HepG2 (cell line): ENCODE data around the gene NME7. TPM values are rescaled to one million over a fixed set of nuclear protein-coding genes. Genes with fewer than 3 reads are reported as not detected.

Experiments
- EHMT2 ChIP-seq: fragments of 200-600 bp; sonication (generic); IDR thresholded peaks from 2 replicates; pipeline ENCODE4 v1.7.0; 2017; ENCODE audit warnings: antibody characterized with exemption, low read depth, low read length, borderline replicate concordance
- ELK4 ChIP-seq: sonication (generic); formaldehyde crosslinking; IDR thresholded peaks from 2 replicates; pipeline ENCODE4 v1.9.0; 2021; ENCODE audit warnings: missing genetic modification reagents, borderline replicate concordance
- ETS1 ChIP-seq: sonication (generic); formaldehyde crosslinking; IDR thresholded peaks from 2 replicates; pipeline ENCODE4 v1.4.0; 2020; ENCODE audit warnings: missing genetic modification reagents
- LCORL ChIP-seq, 2 experiments: fragments of 450-650 bp in 1 of 2; sonication (generic) in 1 of 2; formaldehyde crosslinking in 1 of 2; IDR thresholded peaks; 2 replicates each; pipeline versions ENCODE4 v1.5.0 to v1.6.1; 2017 to 2020; ENCODE audit warnings: antibody characterized with exemption in 1 of 2, missing genetic modification reagents in 1 of 2
- MEIS1 ChIP-seq: sonication (generic); formaldehyde crosslinking; IDR thresholded peaks from 2 replicates; pipeline ENCODE4 v1.9.0; 2021; ENCODE audit warnings: mild to moderate bottlenecking, missing genetic modification reagents, moderate library complexity, borderline replicate concordance
- MXD4 ChIP-seq: IDR thresholded peaks from 2 replicates; pipeline ENCODE4 v1.6.1; 2016; ENCODE audit warnings: mild to moderate bottlenecking, missing biosample characterization, missing genetic modification reagents
- PAX8 ChIP-seq: sonication (generic); formaldehyde crosslinking; IDR thresholded peaks from 2 replicates; pipeline ENCODE4 v1.8.0; 2022; ENCODE audit warnings: mild to moderate bottlenecking, missing genetic modification reagents, borderline replicate concordance
- ZNF18 ChIP-seq: sonication (generic); formaldehyde crosslinking; IDR thresholded peaks from 2 replicates; pipeline ENCODE4 v1.8.0; 2022; ENCODE audit warnings: mild to moderate bottlenecking, missing genetic modification reagents; ENCODE audit not compliant: insufficient replicate concordance
- ZNF354B ChIP-seq: sonication (generic); formaldehyde crosslinking; IDR thresholded peaks from 2 replicates; pipeline ENCODE4 v1.8.0; 2022; ENCODE audit warnings: mild to moderate bottlenecking, missing genetic modification reagents
- ZNF468 ChIP-seq: sonication (generic); formaldehyde crosslinking; IDR thresholded peaks from 2 replicates; pipeline ENCODE4 v1.8.0; 2022; ENCODE audit warnings: mild to moderate bottlenecking, moderate library complexity, missing genetic modification reagents
- ZNF646 ChIP-seq: sonication (generic); formaldehyde crosslinking; IDR thresholded peaks from 2 replicates; pipeline ENCODE4 v1.9.0; 2021; ENCODE audit warnings: mild to moderate bottlenecking, missing genetic modification reagents
- ZSCAN20 ChIP-seq: sonication (generic); formaldehyde crosslinking; IDR thresholded peaks from 2 replicates; pipeline ENCODE4 v1.4.0; 2020; ENCODE audit warnings: missing genetic modification reagents, mild to moderate bottlenecking, borderline replicate concordance
- polyA plus RNA-seq, 8 experiments: library from polyadenylated mRNA; depleted of rRNA in 3 of 8; stranded (reverse) in 7 of 8; unstranded in 1 of 8; fragments of >200 nt; fragmentation: Illumina TruSeq in 4 of 8; extraction: Trizol in 4 of 8; gene quantifications; 2 replicates each; pipeline versions ENCODE4 v1.2.1 to v1.2.3, GENCODE V29; 2011 to 2016; ENCODE audit warnings: low read depth in 4 of 8, missing spikeins in 1 of 8, mixed read lengths in 1 of 8; ENCODE audit not compliant: insufficient read depth in 1 of 8
- total RNA-seq, 5 experiments: library from RNA; depleted of rRNA; stranded (reverse); fragments of >200 nt; fragmentation: Illumina TruSeq; extraction: Trizol; gene quantifications; 2 replicates each; pipeline ENCODE4 v1.2.3, GENCODE V29; 2016; ENCODE audit warnings: low read depth in 1 of 5

NME7 gene
- total and polyA plus RNA-seq, 2 of the 13 experiments (the other 11 are each of a cell fraction or from before 2014, with no cell fraction given) = 9.4 to 22.5 TPM

- TF ChIP-seq ZSCAN20 (CRISPR knock-in tag) = no peak
- no peak for TF ChIP-seq ZNF468 (CRISPR knock-in tag)
- 0 out of 2 replicates have a peak, but pooled peaks have one; percentile 7 for TF ChIP-seq LCORL (IDR thresholded peaks at IDR 0.05)
- no peak for TF ChIP-seq LCORL (CRISPR knock-in tag; IDR thresholded peaks at IDR 0.05)
- TF ChIP-seq ETS1 = no peak
- TF ChIP-seq EHMT2 = no peak
- TF ChIP-seq ELK4 (CRISPR knock-in tag) = no peak
- no peak for TF ChIP-seq ZNF354B (CRISPR knock-in tag)
- no peak for TF ChIP-seq PAX8 (CRISPR knock-in tag)
- TF ChIP-seq ZNF18 = no peak
- no peak for TF ChIP-seq MEIS1 (CRISPR knock-in tag)
- TF ChIP-seq ZNF646 (CRISPR knock-in tag) = no peak
- TF ChIP-seq MXD4 = peak; percentile 72; the same call in 1 of the 2 replicates
Measured at GRCh38 chr1:169109561-169110134, 257.9 kb downstream of the NME7 start (continued).
